K562 (cell line): ENCODE measurements around the gene IFT122.

Experiments used
- KLF13 ChIP-seq: fragments of 450-650 bp; IDR thresholded peaks from 2 replicates; pipeline ENCODE4 v1.6.1; 2016; ENCODE audit warnings: missing genetic modification characterization, low read depth, mild to moderate bottlenecking, missing compliant biosample characterization, moderate library complexity, borderline replicate concordance
- TOE1 ChIP-seq, 2 experiments: fragments of 450-650 bp in 1 of 2; sonication (generic) in 1 of 2; formaldehyde crosslinking in 1 of 2; IDR thresholded peaks; 2 replicates each; pipeline versions ENCODE4 v1.7.1 to v1.8.0; 2016 to 2022; ENCODE audit warnings: borderline replicate concordance in 2 of 2, mild to moderate bottlenecking in 2 of 2, antibody characterized with exemption in 1 of 2, inconsistent platforms in 1 of 2, low read depth in 1 of 2, missing genetic modification reagents in 1 of 2, moderate library complexity in 1 of 2

- TF ChIP-seq TOE1 (IDR thresholded peaks at IDR 0.05; ENCODE audit: borderline replicate concordance): no peak
- TF ChIP-seq TOE1 (CRISPR knock-in tag; IDR thresholded peaks at IDR 0.05; ENCODE audit: borderline replicate concordance, low read depth): no peak
- no peak for TF ChIP-seq KLF13 (tag)
These were observed 14.8 kb upstream of the IFT122 start for GRCh38 chr3:129425213-129425612.
